Activated CD4-positive, alpha-beta memory T cell treated with anti-CD3 and anti-CD28 coated beads, Interleukin-2, amount 10 ng/mL, durations not matched to agents 7 days and 5 days (primary cell): ENCODE results near the gene MAL. TPM values are rescaled to one million over a fixed set of nuclear protein-coding genes. Genes with fewer than 3 reads are reported as not detected.

Experiments used
- CTCF ChIA-PET: fragments of 350-600 bp; sonication (Branson Sonifier 250); formaldehyde crosslinking; loops from one replicate; lab custom pipeline; 2021; ENCODE audit warnings: antibody characterized with exemption, inconsistent platforms; lab: Charles Lee
- POLR2A ChIA-PET: fragments of 350-600 bp; sonication (Branson Sonifier 250); formaldehyde crosslinking; loops from one replicate; lab custom pipeline; 2021; ENCODE audit warnings: antibody characterized with exemption; lab: Charles Lee
- DNase-seq: peaks from one replicate; pipeline ENCODE4 v3.0.0-alpha.2; 2020
- H3K27ac Mint-ChIP-seq: one replicate; pipeline ENCODE4 v1.8.0; 2021; ENCODE audit warnings: mild to moderate bottlenecking, mixed read lengths
- H3K27me3 Mint-ChIP-seq: one replicate; pipeline ENCODE4 v1.8.0; 2021; ENCODE audit warnings: mixed read lengths
- H3K36me3 Mint-ChIP-seq: one replicate; pipeline ENCODE4 v1.8.0; 2021; ENCODE audit warnings: low read depth, mixed read lengths
- H3K4me1 Mint-ChIP-seq: one replicate; pipeline ENCODE4 v1.8.0; 2021; ENCODE audit warnings: mixed read lengths
- H3K4me3 Mint-ChIP-seq: one replicate; pipeline ENCODE4 v1.8.0; 2021; ENCODE audit warnings: mild to moderate bottlenecking, mixed read lengths
- H3K9me3 Mint-ChIP-seq: one replicate; pipeline ENCODE4 v1.8.0; 2021; ENCODE audit warnings: mixed read lengths
- total RNA-seq, 2 experiments: library from RNA; stranded (reverse); gene quantifications; one replicate each; pipeline ENCODE4 v1.2.3, GENCODE V29; 2021

The MAL gene
- total RNA-seq, 2 experiments from 2014 or later: 202 to 210 TPM

GRCh38 chr2:95057535-95058370 lies 32.2 kb downstream of the MAL start:
- ChIA-PET CTCF (interaction anchor here (1.3 kb wide), 1 partner anchor 35 kb away, joined by 3 read pairs; no protein-coding TSS in a partner anchor), POLR2A (interaction anchor here (1.5 to 17.9 kb wide), 2 partner anchors 15 to 18 kb away, joined by 6 to 286 read pairs; no protein-coding TSS in a partner anchor)
- Mint-ChIP-seq H3K36me3 (peaks cover 21% of the 10 kb centered on the region), H3K27ac (no peak overlapping the region), H3K27me3 (no peaks in the 10 kb centered on the region), H3K4me3 (no peak overlapping the region), H3K9me3 (no peaks in the 10 kb centered on the region), H3K4me1 (peaks cover 44% of the 10 kb centered on the region)
- DNase-seq: no peak

GRCh38 chr2:95058466-95058988 lies 33.0 kb downstream of the MAL start:
- CTCF ChIA-PET: no interaction called here

GRCh38 chr2:95058989-95059641 lies 33.6 kb downstream of the MAL start:
- CTCF ChIA-PET: no interaction called here

More at GRCh38 chr2:95058466-95058988, 33.0 kb downstream of the MAL start:
- no peak for DNase-seq
- no peak overlapping the region for H3K4me3 Mint-ChIP-seq
- no peaks in the 10 kb centered on the region for H3K27me3 Mint-ChIP-seq
- H3K9me3 Mint-ChIP-seq: no peaks in the 10 kb centered on the region
- peaks cover 13% of the 10 kb centered on the region for H3K36me3 Mint-ChIP-seq
- peaks cover 50% of the 10 kb centered on the region for H3K4me1 Mint-ChIP-seq
- POLR2A ChIA-PET: interaction anchor here (1.2 to 17.9 kb wide), 2 partner anchors 17 to 35 kb away, joined by 3 to 286 read pairs; no protein-coding TSS in a partner anchor
- no peak overlapping the region for H3K27ac Mint-ChIP-seq

GRCh38 chr2:95059656-95060370 lies 34.3 kb downstream of the MAL start:
- Mint-ChIP-seq H3K4me1 (peaks cover 52% of the 10 kb centered on the region), H3K36me3 (peaks cover 4% of the 10 kb centered on the region), H3K27ac (no peak overlapping the region), H3K9me3 (no peaks in the 10 kb centered on the region), H3K27me3 (no peaks in the 10 kb centered on the region), H3K4me3 (no peak overlapping the region)
- ChIA-PET POLR2A (interaction anchor here (1.2 to 17.9 kb wide), 2 partner anchors 16 to 36 kb away, joined by 3 to 286 read pairs; no protein-coding TSS in a partner anchor), CTCF (interaction anchor here (5.1 kb wide), 1 partner anchor 19 kb away, joined by 48 read pairs; no protein-coding TSS in a partner anchor)
- DNase-seq: no peak

More at GRCh38 chr2:95058989-95059641, 33.6 kb downstream of the MAL start:
- no peak overlapping the region for H3K4me3 Mint-ChIP-seq
- no peak overlapping the region for H3K27ac Mint-ChIP-seq
- no peaks in the 10 kb centered on the region for H3K27me3 Mint-ChIP-seq
- peaks cover 53% of the 10 kb centered on the region for H3K4me1 Mint-ChIP-seq
- peaks cover 8% of the 10 kb centered on the region for H3K36me3 Mint-ChIP-seq
- POLR2A ChIA-PET: interaction anchor here (1.2 to 17.9 kb wide), 2 partner anchors 17 to 35 kb away, joined by 3 to 286 read pairs; no protein-coding TSS in a partner anchor
- no peak for DNase-seq
- H3K9me3 Mint-ChIP-seq: no peaks in the 10 kb centered on the region

GRCh38 chr2:95060446-95061118 lies 35.1 kb downstream of the MAL start:
- CTCF ChIA-PET: interaction anchor here (5.1 to 6.3 kb wide), 2 partner anchors 18 to 38 kb away, joined by 40 to 48 read pairs; no protein-coding TSS in a partner anchor
- no peak for DNase-seq
- Mint-ChIP-seq H3K27ac (no peak overlapping the region), H3K4me1 (peaks cover 45% of the 10 kb centered on the region), H3K4me3 (no peak overlapping the region), H3K27me3 (no peaks in the 10 kb centered on the region), H3K9me3 (no peaks in the 10 kb centered on the region), H3K36me3 (peaks cover 3% of the 10 kb centered on the region)
- POLR2A ChIA-PET: interaction anchor here (4.4 to 17.9 kb wide), 2 partner anchors 15 to 36 kb away, joined by 50 to 286 read pairs; partner anchors contain the start of gene MAL

- CTCF ChIA-PET: interaction anchor here (4.0 to 6.3 kb wide), 3 partner anchors 13 to 38 kb away, joined by 40 to 58 read pairs (median 48); no protein-coding TSS in a partner anchor
- Mint-ChIP-seq H3K36me3 (no peaks in the 10 kb centered on the region), H3K27ac (peak overlapping the region; percentile 78), H3K4me1 (peaks cover 40% of the 10 kb centered on the region), H3K9me3 (no peaks in the 10 kb centered on the region), H3K27me3 (no peaks in the 10 kb centered on the region), H3K4me3 (no peak overlapping the region)
- POLR2A ChIA-PET: interaction anchor here (4.4 to 17.9 kb wide), 2 partner anchors 15 to 36 kb away, joined by 50 to 286 read pairs; partner anchors contain the start of gene MAL
- no peak for DNase-seq
Measured at GRCh38 chr2:95061119-95061512, 35.6 kb downstream of the MAL start.

GRCh38 chr2:95061601-95062183 lies 36.2 kb downstream of the MAL start:
- H3K27ac Mint-ChIP-seq: peak overlapping the region; percentile 78
- H3K36me3 Mint-ChIP-seq: no peaks in the 10 kb centered on the region
- no peaks in the 10 kb centered on the region for H3K27me3 Mint-ChIP-seq
- peaks cover 35% of the 10 kb centered on the region for H3K4me1 Mint-ChIP-seq
- POLR2A ChIA-PET: interaction anchor here (1.1 to 17.9 kb wide), 4 partner anchors 8 to 37 kb away, joined by 5 to 286 read pairs (median 30); partner anchors contain the start of gene MAL
- no peak overlapping the region for H3K4me3 Mint-ChIP-seq
- CTCF ChIA-PET: interaction anchor here (1.1 to 6.3 kb wide), 6 partner anchors 8 to 54 kb away, joined by 4 to 58 read pairs (median 26); no protein-coding TSS in a partner anchor
- peak; percentile 40 for DNase-seq
- no peaks in the 10 kb centered on the region for H3K9me3 Mint-ChIP-seq

- ChIA-PET CTCF (interaction anchor here (0.7 to 6.3 kb wide), 8 partner anchors 8 to 53 kb away, joined by 3 to 58 read pairs (median 8); no protein-coding TSS in a partner anchor), POLR2A (interaction anchor here (0.7 to 17.9 kb wide), 7 partner anchors 9 to 58 kb away, joined by 3 to 286 read pairs (median 5); partner anchors contain the start of gene MAL)
- DNase-seq: no peak
- no peaks in the 10 kb centered on the region for H3K36me3 Mint-ChIP-seq
- H3K27ac Mint-ChIP-seq: peak overlapping the region; percentile 78
- no peaks in the 10 kb centered on the region for H3K9me3 Mint-ChIP-seq
- no peaks in the 10 kb centered on the region for H3K27me3 Mint-ChIP-seq
- no peak overlapping the region for H3K4me3 Mint-ChIP-seq
- H3K4me1 Mint-ChIP-seq: peaks cover 35% of the 10 kb centered on the region
Measured at GRCh38 chr2:95062242-95063085, 37.0 kb downstream of the MAL start.

GRCh38 chr2:95063086-95063958 lies 37.8 kb downstream of the MAL start:
- Mint-ChIP-seq H3K36me3 (no peaks in the 10 kb centered on the region), H3K4me1 (peaks cover 35% of the 10 kb centered on the region), H3K27ac (peak overlapping the region; percentile 78), H3K9me3 (no peaks in the 10 kb centered on the region), H3K27me3 (peaks cover under 1% of the 10 kb centered on the region), H3K4me3 (no peak overlapping the region)
- DNase-seq: peak; percentile 9
- ChIA-PET CTCF (interaction anchor here (0.7 to 6.3 kb wide), 9 partner anchors 9 to 108 kb away, joined by 3 to 58 read pairs (median 5); no protein-coding TSS in a partner anchor), POLR2A (interaction anchor here (0.7 to 17.9 kb wide), 7 partner anchors 10 to 57 kb away, joined by 3 to 286 read pairs (median 4); partner anchors contain the start of gene MAL)
